GM06990 (cell line): ENCODE results near the gene ABT1.

ENCODE experiments used
- DNase-seq: peaks from one replicate; pipeline ENCODE4 v3.0.0-alpha.2; 2011; ENCODE audit not compliant: insufficient read length; ENCODE audit errors: extremely low read depth
- H3K27me3 ChIP-seq: replicated peaks from 2 replicates; pipeline ENCODE4 v1.6.0; 2011; ENCODE audit warnings: low read length; ENCODE audit not compliant: control insufficient read depth, insufficient read depth
- H3K36me3 ChIP-seq: 2 replicates; pipeline ENCODE4 v1.5.1; 2011; ENCODE audit warnings: low read length; ENCODE audit not compliant: control insufficient read depth, insufficient read depth
- H3K4me3 ChIP-seq: replicated peaks from 2 replicates; pipeline ENCODE4 v1.5.1; 2011; ENCODE audit warnings: low read depth, mild to moderate bottlenecking, control low read depth, low read length
- TF ChIP-seq, protein P1 (sequence below): IDR thresholded peaks from 2 replicates; pipeline ENCODE4 v1.5.1; 2011; ENCODE audit warnings: low read length, control low read depth, mild to moderate bottlenecking, inconsistent platforms; ENCODE audit not compliant: insufficient read depth, poor library complexity, severe bottlenecking

Gene ABT1

DNA sequence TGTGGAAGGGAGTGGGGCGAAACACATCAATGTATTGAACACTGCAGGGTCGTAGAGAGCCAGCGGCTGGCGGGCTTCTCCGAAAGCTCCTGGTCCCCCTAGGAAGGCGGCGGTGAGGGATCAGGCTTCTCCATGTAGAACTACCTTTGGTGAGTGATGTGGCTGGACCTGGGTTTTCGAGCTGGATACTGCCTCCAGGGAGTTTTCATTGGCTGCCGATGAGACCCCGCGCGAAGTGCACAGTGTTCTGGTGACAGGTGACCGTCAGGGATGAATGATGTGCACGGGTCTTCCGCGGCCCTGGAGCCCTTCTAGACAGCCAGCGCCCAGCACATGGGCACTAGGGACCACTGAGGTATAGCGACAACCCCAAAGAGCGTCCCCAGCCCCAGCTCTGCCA, 16.4 kb downstream of the ABT1 start:
- TF ChIP-seq, protein P1, sequence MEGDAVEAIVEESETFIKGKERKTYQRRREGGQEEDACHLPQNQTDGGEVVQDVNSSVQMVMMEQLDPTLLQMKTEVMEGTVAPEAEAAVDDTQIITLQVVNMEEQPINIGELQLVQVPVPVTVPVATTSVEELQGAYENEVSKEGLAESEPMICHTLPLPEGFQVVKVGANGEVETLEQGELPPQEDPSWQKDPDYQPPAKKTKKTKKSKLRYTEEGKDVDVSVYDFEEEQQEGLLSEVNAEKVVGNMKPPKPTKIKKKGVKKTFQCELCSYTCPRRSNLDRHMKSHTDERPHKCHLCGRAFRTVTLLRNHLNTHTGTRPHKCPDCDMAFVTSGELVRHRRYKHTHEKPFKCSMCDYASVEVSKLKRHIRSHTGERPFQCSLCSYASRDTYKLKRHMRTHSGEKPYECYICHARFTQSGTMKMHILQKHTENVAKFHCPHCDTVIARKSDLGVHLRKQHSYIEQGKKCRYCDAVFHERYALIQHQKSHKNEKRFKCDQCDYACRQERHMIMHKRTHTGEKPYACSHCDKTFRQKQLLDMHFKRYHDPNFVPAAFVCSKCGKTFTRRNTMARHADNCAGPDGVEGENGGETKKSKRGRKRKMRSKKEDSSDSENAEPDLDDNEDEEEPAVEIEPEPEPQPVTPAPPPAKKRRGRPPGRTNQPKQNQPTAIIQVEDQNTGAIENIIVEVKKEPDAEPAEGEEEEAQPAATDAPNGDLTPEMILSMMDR, result no peak
- DNase-seq, result no peak
- Histone ChIP-seq H3K36me3 (no peaks in the 10 kb centered on the region), H3K4me3 (no peak overlapping the region), H3K27me3 (no peaks in the 10 kb centered on the region)

DNA sequence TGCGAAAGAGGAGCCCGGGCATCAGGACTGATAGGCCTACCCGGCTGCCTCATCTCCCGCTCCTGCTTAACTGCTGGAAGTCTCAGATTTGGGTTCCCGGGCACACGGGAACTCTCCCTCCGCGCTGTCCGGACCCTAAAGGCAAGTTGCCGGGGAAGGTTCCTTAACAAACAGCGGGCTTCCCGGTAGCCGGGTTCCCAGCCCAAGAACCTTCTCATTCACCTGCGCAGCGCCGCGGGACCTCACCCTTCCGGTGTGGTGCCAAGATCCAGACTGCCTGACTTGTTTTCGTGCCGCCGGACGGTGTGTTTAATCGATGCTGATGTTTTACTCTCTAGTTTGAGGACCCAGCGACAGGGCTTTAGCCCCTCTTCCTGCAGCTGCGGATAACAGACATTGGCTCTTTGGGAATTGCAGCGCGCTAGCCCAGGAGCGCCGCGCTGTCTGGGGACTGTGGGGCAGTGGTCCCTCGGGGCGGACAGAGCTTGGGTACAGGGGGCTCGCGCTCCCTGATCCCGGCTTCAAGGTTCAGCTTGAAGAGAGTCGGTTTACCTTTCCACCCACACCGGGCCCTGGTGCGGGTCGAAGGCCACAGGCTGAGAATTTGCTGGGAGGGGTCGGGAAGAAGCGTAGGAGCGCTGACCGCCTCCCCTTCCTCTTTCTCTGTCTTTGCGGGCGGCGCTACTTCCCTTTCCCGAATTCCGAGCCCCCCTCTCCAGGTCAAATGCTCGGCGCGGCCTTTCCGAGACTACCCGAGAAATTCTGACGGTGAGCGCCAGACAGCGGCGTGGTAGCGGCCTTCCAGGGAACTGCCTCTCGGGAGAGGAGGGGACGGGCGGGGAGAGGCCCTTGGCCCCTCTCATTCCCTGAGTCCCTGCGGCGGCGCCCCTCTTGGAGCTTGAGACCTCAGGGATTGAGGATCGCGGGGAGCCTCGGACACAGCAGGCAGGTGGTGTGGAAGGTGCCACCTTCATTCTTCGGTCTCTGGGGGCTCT, 17.2 kb downstream of the ABT1 start:
- Histone ChIP-seq H3K36me3 (no peaks in the 10 kb centered on the region), H3K27me3 (no peaks in the 10 kb centered on the region), H3K4me3 (no peak overlapping the region)
- no peak for DNase-seq
- TF ChIP-seq, protein P1, result no peak

- DNase-seq, result no peak
- H3K27me3 ChIP-seq, result no peaks in the 10 kb centered on the region
- TF ChIP-seq, protein P1, result no peak
- no peak overlapping the region for H3K4me3 ChIP-seq
- H3K36me3 ChIP-seq, result no peaks in the 10 kb centered on the region
These were observed 26.6 kb downstream of the ABT1 start for GRCh38 chr6:26623339-26623859.

GRCh38 chr6:26624557-26624956, 27.8 kb downstream of the ABT1 start:
- DNase-seq, result no peak
- TF ChIP-seq, protein P1, result no peak
- no peak overlapping the region for H3K4me3 ChIP-seq

DNA sequence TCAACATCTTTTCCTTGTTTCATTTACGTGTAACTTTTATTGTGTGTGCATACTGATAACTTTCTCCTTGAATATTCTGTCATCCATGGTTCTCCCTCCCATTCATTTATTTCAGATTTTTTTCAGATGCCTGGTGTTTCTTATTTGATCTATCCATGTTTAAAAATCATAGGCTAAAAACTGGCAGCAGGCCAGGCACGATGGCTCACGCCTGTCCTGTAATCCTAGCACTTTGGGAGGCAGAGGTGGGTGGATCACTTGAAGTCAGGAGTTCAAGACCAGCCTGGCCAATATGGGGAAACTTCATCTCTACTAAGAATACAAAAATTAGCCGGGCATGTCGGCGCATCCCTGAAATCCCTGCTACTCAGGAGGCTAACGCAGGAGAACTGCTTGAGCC, 31.1 kb downstream of the ABT1 start:
- H3K4me3 ChIP-seq, result no peak overlapping the region
- TF ChIP-seq, protein P1, result no peak
- no peaks in the 10 kb centered on the region for H3K36me3 ChIP-seq
- no peak for DNase-seq
- no peaks in the 10 kb centered on the region for H3K27me3 ChIP-seq

More at GRCh38 chr6:26624557-26624956, 27.8 kb downstream of the ABT1 start:
- Histone ChIP-seq H3K27me3 (no peaks in the 10 kb centered on the region), H3K36me3 (no peaks in the 10 kb centered on the region)
